Measurements from ENCODE around the gene TMUB2.

TMUB2 gene

GRCh38 chr17:44197980-44198720 lies 11.4 kb downstream of the TMUB2 start:
- H3K4me3 ChIP-seq (ENCODE audit: low read depth, low read length), result peak overlapping the region; percentile 72
- peak overlapping the region; percentile 73 for H3K27ac ChIP-seq (ENCODE audit: extremely low read depth, low read depth, low read length)
- TF ChIP-seq ZNF664 (tag by site-specific recombination; IDR thresholded peaks at IDR 0.05), result no peak
- TF ChIP-seq MEIS1 (CRISPR knock-in tag; IDR thresholded peaks at IDR 0.05; ENCODE audit: borderline replicate concordance), result no peak
- TF ChIP-seq ZNF449 (tag by site-specific recombination; IDR thresholded peaks at IDR 0.05), result no peak
- peak; percentile 46; the same call in 1 of the 2 replicates for TF ChIP-seq ZNF76 (tag by site-specific recombination; IDR thresholded peaks at IDR 0.05; ENCODE audit: borderline replicate concordance, low read depth)
- TF ChIP-seq YY2 (tag by site-specific recombination; IDR thresholded peaks at IDR 0.05), result no peak
- no peak for TF ChIP-seq ZBTB10 (tag by site-specific recombination; IDR thresholded peaks at IDR 0.05)
- no peak for TF ChIP-seq ZNF10 (tag by site-specific recombination; IDR thresholded peaks at IDR 0.05)
- TF ChIP-seq ZNF335 (tag by site-specific recombination; conservative IDR thresholded peaks at IDR 0.05), result peak; percentile 58
- TF ChIP-seq ZNF16 (tag by site-specific recombination; IDR thresholded peaks at IDR 0.05; ENCODE audit: low read depth), result no peak
- no peak for TF ChIP-seq ZNF549 (tag by site-specific recombination; IDR thresholded peaks at IDR 0.05)
- peak; percentile 50; the same call in 1 of the 2 replicates for TF ChIP-seq CTCF (tag by site-specific recombination; IDR thresholded peaks at IDR 0.05)
- no peak for TF ChIP-seq ZNF704 (tag by site-specific recombination; IDR thresholded peaks at IDR 0.05)
- no peak for TF ChIP-seq ZNF292 (tag by site-specific recombination; IDR thresholded peaks at IDR 0.05; ENCODE audit: borderline replicate concordance, low read depth)
- TF ChIP-seq ZNF600 (tag by site-specific recombination; IDR thresholded peaks at IDR 0.05), result no peak
- TF ChIP-seq ZNF416 (tag by site-specific recombination; IDR thresholded peaks at IDR 0.05), result no peak
- TF ChIP-seq ZSCAN30 (tag by site-specific recombination; IDR thresholded peaks at IDR 0.05), result no peak
- no peak for TF ChIP-seq HOXD13 (CRISPR knock-in tag; IDR thresholded peaks at IDR 0.05; ENCODE audit: borderline replicate concordance)
- no peak for TF ChIP-seq ZBTB1 (tag by site-specific recombination; IDR thresholded peaks at IDR 0.05)
- no peak for TF ChIP-seq ZNF837 (tag by site-specific recombination; IDR thresholded peaks at IDR 0.05)
- no peak for TF ChIP-seq ZNF391 (tag by site-specific recombination; IDR thresholded peaks at IDR 0.05; ENCODE audit: borderline replicate concordance, low read depth)
- TF ChIP-seq ZNF830 (tag by site-specific recombination; IDR thresholded peaks at IDR 0.05; ENCODE audit: low read depth), result no peak
- CTCF ChIA-PET, result interaction anchor here (0.5 to 2.1 kb wide), 7 partner anchors 10 to 304 kb away, joined by 3 to 8 read pairs (median 5); partner anchors contain the start of gene TMUB2
- H3K4me1 ChIP-seq (ENCODE audit: control insufficient read depth, insufficient read depth, low read length), result peaks cover 5% of the 10 kb centered on the region
- no peaks in the 10 kb centered on the region for H3K9me3 ChIP-seq (ENCODE audit: control insufficient read depth, insufficient read depth, low read depth, low read length)
- H3K36me3 ChIP-seq (ENCODE audit: control insufficient read depth in 2 of 2, insufficient read depth in 1 of 2, low read length in 2 of 2), result peaks cover 11 to 48% of the 10 kb centered on the region in 2 experiments; a peak in 2 of 3 replicates
- POLR2A ChIA-PET, result interaction anchor here (0.6 to 4.9 kb wide), 4 partner anchors 9 to 110 kb away, joined by 3 to 46 read pairs (median 8); partner anchors contain the start of genes RUNDC3A and TMUB2

Measured in HEK293 (cell line).